ENCODE data around the gene ZNF445.
"Not testable (repeated sequence)": the region's sequence is repeated elsewhere in the genome, so short reads cannot be mapped to it uniquely, and the experiment has no call there.

ZNF445 gene

GRCh38 chr3:44434834-44435510 lies 42.5 kb downstream of the ZNF445 start:
- no peak for DNase-seq (ENCODE audit: low read depth)

DNA sequence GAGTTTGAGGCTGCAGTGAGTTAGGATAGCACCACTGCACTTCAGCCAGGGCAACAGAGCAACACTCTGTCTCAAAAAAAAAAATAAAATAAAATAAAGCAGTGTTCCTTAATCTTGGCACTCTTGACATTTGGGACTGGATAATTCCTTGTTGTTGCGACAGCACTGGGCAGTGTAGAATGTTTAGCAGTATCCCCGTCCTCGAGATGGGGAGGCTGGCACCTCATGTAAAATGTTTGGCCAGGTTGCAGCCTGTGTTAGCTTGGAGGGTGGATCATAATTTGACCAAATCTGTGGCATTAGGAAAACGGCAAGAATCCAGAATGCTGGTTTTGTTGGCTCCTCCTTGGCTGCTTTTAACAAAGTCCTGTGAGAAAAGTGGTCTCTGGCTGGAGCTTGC lies 47.0 kb downstream of the ZNF445 start:
- DNase-seq (ENCODE audit: low read depth), result no peak

DNA sequence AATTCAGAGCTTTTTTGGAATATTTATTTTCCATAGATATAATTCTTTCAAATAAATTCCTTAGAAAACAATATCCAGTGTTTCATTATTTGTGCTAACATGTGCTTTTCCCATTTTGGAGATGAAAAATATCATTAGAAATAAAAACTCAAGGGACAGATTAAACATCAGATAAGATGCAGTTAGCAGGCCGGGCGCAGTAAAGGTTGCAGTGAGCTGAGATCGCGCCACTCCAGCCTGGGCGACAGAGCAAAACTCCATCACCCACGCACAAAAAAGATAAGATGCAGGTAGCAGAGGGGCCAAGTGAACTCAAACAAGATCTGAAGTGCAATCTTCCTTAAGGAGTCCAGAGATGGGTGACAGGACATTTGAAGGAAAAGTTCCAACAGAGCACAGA lies 48.0 kb downstream of the ZNF445 start:
- no peak for DNase-seq (ENCODE audit: low read depth)

- DNase-seq (ENCODE audit: low read depth), result no peak
These were observed 48.6 kb downstream of the ZNF445 start for GRCh38 chr3:44428910-44429309.

GRCh38 chr3:44427683-44428082 lies 49.8 kb downstream of the ZNF445 start:
- DNase-seq (ENCODE audit: low read depth), result no peak

DNA sequence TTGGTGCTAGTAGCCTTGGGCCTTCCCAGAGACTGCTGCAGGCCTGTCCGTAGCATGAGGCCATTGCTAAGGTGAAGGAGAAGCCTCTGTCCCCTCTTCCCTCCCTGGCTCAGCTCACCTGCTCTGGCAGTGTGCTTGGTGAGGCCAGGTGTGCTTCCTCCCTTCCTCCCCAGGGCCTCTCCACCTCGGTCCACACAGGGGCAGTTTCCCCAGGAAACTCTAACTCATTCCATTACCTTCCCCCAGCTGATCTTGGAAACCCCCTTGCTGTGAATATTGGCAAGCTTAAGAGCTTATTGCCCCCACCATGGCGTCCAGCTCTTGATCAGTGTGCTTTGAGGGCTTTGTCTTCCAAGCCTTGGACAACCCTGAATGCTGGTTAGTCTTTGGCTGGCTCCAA lies 52.7 kb downstream of the ZNF445 start:
- no peak for DNase-seq (ENCODE audit: low read depth)

- DNase-seq (ENCODE audit: low read depth), result no peak
These were observed 56.2 kb downstream of the ZNF445 start for GRCh38 chr3:44421280-44421679.

DNA sequence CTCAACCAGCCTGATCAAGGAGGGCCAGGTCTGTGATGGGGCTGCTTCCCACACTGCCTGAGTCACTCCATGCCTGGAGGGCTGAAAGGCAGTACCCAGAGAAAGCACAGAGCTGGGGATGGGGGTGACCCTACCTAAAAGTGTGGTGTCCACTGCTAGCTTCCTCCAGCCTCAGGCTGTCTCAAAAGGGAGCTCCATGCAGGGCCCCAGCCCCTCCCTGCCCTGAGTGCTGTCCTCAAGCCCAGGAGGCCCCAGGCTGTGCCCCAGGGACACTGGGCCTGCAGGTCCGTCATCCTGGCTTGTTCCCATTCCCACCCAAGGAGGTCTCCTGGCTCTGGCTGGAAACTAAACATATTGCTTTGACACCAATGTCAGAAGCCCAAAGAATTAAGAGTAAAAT lies 56.8 kb downstream of the ZNF445 start:
- DNase-seq (ENCODE audit: low read depth), result no peak

DNA sequence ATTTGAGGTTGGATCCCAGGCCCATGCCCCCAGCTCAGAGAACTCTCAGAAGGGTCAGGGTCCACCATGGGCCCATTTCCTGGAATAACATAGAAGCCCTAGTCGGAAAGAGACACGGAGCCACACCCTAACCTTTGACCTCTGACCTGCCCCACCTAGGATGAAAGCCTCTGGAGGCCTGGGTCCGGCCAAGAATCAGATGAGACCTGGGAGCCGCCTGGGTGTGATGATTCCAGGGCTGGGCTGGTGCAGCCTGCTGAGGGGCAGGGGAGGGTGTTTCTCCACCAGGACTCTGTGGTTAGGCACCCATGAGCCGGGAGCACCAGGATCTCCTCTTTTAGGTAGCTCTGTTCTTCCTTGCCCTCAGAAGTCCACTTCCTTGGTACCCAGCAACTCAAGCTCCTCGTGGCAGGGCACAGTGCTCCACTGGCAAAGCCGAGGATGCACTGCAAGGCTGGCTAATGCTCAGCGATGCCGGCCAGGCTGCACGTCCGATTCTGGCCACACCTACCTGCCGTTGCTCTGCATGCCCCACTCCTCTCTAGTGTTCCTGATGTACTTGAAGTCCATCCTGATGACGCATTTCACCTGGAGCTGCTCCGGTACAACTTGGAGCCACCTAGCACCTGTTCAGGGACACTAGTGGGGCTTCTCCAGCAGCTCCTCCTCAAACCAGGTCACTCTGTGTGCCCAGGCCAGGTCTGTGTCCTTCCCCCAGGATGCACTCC lies 57.4 kb downstream of the ZNF445 start:
- no peak for DNase-seq (ENCODE audit: low read depth)

DNA sequence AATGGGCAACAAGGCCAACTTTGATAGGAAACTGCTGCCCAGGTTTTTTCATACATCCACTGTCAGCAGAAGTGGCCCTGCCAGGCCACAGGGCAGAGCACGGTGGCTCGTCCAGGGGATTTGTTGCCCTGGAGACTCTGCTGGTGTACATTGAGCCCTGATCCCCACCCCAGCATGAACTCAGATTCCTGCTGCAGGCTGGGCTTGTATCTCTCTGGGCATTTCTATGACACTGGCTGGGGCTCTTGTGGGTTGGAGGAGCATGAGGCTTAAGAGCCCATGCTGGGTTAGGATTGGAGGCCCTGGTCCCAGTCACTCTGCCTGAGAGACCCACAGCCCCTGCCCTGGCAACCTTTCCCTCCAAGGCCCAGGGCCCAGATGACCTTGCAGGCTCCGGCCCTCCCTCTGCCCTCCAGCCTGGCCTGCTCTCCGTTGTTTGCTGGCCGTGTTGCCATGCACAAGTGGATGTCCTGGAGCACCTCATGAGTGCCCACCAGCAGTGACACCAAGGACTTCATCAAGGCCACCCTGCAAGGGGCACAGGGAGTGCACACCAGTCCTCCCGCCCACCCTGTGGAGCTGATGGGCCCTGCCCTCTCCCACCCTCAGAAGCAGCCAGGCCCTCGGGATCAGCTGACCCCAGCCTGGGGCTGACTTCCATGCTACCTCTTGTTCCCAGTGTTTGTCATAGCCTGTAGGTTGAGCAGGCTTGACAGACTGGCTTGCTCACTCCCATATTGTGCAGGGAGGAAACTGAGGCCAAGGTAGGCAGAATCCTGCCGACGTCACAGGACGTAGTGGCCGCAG lies 58.2 kb downstream of the ZNF445 start:
- DNase-seq (ENCODE audit: low read depth), result no peak

DNA sequence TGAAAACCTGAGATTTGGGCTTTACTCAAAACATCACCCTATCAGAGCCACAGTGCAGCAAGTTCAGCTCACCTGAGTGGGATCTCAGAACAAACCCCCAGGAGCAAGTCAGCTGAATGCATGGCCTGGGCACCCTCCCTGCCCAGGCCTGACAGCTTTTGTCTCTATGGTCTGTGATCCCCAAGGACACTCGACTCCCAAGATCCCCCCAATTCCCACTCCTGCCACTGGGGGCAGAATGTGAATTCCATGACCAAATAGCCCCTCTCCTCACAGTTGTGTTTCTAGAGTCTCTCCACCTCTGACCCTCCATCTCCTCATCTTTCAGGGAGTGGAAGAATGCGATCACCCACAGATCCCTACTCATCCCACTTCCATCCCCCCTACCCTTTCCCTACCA lies 58.9 kb downstream of the ZNF445 start:
- DNase-seq (ENCODE audit: low read depth), result no peak

DNA sequence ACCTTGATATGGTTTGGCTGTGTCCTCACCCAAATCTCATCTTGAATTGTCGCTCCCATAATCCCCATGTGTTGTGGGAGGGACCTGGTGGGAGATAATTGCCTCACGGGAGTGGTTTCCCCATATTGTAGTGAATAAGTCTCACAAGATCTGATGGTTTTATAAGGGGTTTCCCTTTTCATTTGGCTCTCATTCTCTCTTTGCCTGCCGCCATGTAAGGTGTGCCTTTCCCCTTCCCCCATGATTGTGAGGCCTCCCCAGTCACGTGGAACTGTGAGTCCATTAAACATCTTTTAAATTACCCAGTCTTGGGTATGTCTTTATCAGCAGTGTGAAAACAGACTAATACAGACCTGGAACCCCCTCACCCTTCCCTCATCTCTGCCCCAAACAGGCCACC lies 59.4 kb downstream of the ZNF445 start:
- DNase-seq (ENCODE audit: low read depth), result not testable (repeated sequence)

GRCh38 chr3:44416031-44417030 lies 61.1 kb downstream of the ZNF445 start:
- DNase-seq (ENCODE audit: low read depth), result no peak

DNA sequence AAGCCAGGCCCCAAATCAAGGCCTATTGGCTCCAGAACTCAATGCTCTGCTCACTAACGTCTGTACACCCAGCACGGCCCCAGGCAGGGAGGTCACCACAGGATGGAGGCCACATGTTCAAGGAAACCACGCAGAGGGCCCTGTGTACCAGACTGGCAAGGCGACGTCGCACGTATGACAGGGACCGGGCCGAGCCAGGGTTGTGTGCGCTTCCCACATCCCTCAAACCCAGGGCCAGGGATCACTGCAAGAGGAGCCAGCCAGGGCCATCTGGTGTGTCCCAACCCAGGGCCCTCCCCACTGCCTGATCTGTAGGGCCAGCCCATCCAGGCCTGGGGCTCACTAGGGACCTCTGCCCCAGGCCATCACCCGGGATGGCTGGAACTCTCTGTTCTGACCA lies 62.0 kb downstream of the ZNF445 start:
- DNase-seq (ENCODE audit: low read depth), result no peak

- no peak for DNase-seq (ENCODE audit: low read depth)
These were observed 62.9 kb downstream of the ZNF445 start for GRCh38 chr3:44414517-44415090.

- no peak for DNase-seq (ENCODE audit: low read depth)
These were observed 65.1 kb downstream of the ZNF445 start for GRCh38 chr3:44412365-44412764.

- DNase-seq (ENCODE audit: low read depth), result no peak
These were observed 66.3 kb downstream of the ZNF445 start for GRCh38 chr3:44411031-44411645.

GRCh38 chr3:44409640-44410410 lies 67.6 kb downstream of the ZNF445 start:
- no peak for DNase-seq (ENCODE audit: low read depth)

DNA sequence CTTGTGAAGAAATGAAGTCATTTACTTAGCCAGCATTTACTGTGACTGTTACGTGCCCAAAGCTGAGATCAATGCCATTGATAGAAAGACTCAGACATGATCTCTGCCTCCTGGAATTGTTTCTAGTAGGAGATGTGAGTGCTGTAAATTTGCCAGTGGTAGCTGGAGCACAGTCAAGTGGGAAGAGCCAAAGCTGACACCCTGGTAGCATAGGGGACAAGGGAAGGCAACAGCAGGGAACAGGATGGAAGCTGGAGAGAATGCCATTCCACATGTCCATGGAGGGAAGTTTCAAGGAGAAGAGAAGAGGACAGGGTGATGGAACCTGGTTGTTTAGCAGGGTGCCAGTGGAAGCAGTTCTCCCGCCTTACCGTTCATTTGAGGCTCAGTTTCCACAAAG lies 74.9 kb downstream of the ZNF445 start:
- no peak for DNase-seq (ENCODE audit: low read depth)

GRCh38 chr3:44400771-44401170 lies 76.7 kb downstream of the ZNF445 start:
- no peak for DNase-seq (ENCODE audit: low read depth)

Measured in fibroblast of the conjunctiva (primary cell).